Ovary (tissue), 9 donors: ENCODE results near the gene OPCML. TPM values are rescaled to one million over a fixed set of nuclear protein-coding genes. Genes with fewer than 3 reads are reported as not detected.

Source experiments
- DNase-seq, 5 donors: peaks; one replicate each; pipeline ENCODE4 v3.0.0-alpha.2; 2019 to 2020
- H3K27ac ChIP-seq, 2 donors: fragments of 200-600 bp; one replicate each; pipeline versions ENCODE4 v1.5.1 to v1.8.0; 2019 to 2022
- H3K27me3 ChIP-seq: fragments of 200-600 bp; one replicate; pipeline ENCODE4 v1.8.0; 2022
- H3K36me3 ChIP-seq: fragments of 200-600 bp; sonication (generic); one replicate; pipeline ENCODE4 v1.5.1; 2019
- H3K4me1 ChIP-seq: one replicate; pipeline ENCODE4 v1.8.1; 2013; ENCODE audit warnings: mild to moderate bottlenecking, moderate library complexity; ENCODE audit not compliant: insufficient read depth
- H3K4me3 ChIP-seq: fragments of 200-600 bp; sonication (generic); one replicate; pipeline ENCODE4 v1.5.1; 2017
- H3K9me3 ChIP-seq, 2 donors: fragments of 200-600 bp in 1 of 2; sonication (generic) in 1 of 2; one replicate each; pipeline versions ENCODE4 v1.5.1 to v1.8.1; 2013 to 2019; ENCODE audit warnings: mild to moderate bottlenecking in 1 of 2, moderate library complexity in 1 of 2
- CTCF ChIP-seq, 3 donors: fragments of 450-650 bp in 2 of 3; fragments of 200-600 bp in 1 of 3; IDR thresholded peaks; one replicate each; pipeline versions ENCODE4 v1.5.1 to v1.8.0; 2016 to 2022; ENCODE audit warnings: antibody characterized with exemption in 3 of 3, mild to moderate bottlenecking in 1 of 3
- EP300 ChIP-seq: sonication (generic); formaldehyde crosslinking; IDR thresholded peaks from one replicate; pipeline ENCODE4 v1.6.1; 2017; ENCODE audit warnings: antibody characterized with exemption
- POLR2A ChIP-seq: fragments of 450-650 bp; IDR thresholded peaks from one replicate; pipeline ENCODE4 v1.6.1; 2017; ENCODE audit warnings: antibody characterized with exemption, mild to moderate bottlenecking, moderate library complexity
- WGBS, 3 donors: extraction: QIAGEN DNeasy Blood & Tissue Kit in 1 of 3; methylation state at CpG; one replicate each; pipeline versions ENCODE4 v1.1.5 to v1.1.7; 2013 to 2017; 5-methylcytosine and 5-hydroxymethylcytosine counted together
- intact Hi-C, 4 donors: fragments of 100-400 bp; cut with DNase I; formaldehyde crosslinking; loops; one replicate each; pipeline versions ENCODE4 v1.11.0 to v1.15.1; 2022 to 2023
- polyA plus RNA-seq, 2 donors: library from polyadenylated mRNA; stranded (reverse); fragments of 200-250 nt in 1 of 2; fragments of 350-450 nt in 1 of 2; fragmentation: Illumina TruSeq in 1 of 2; extraction: RNeasy Lipid Tissue Mini Kit (QIAGEN cat#74804) in 1 of 2; gene quantifications; one replicate each; pipeline ENCODE4 v1.2.3, GENCODE V29; 2013 to 2014
- total RNA-seq, 7 donors: library from RNA; depleted of rRNA in 2 of 7; stranded (reverse); fragments of >200 nt in 2 of 7; fragmentation: NEBNext Ultra II Directional in 3 of 7; extraction: Animal tissue kit (Norgen Biotek cat#: 25700) in 3 of 7; gene quantifications; one replicate each; pipeline versions ENCODE4 v1.1.0 to v1.2.4, GENCODE V29; 2016 to 2023
- donor health status: DM: no; HTN: no; CAD: no; lungs with moderate emphysema.
- donor health status: DM: no; HTN: no; CAD: no.
- donor health status: Bipolar disorder and iron deficiency.
- donor health status: DM: yes; HTN: yes; CAD: no.
- donor health status: DM: no; HTN: no; CAD: no.
- donor health status: DM: yes; HTN: yes; CAD: no.

The OPCML gene
- total and polyA plus RNA-seq, 9 donors, result under 0.01 to 2.8 (median 0.32) TPM; not detected in 2

GRCh38 chr11:132541794-132542193 is 990.5 kb downstream of the OPCML start:
- Histone ChIP-seq H3K4me1 (no peaks in the 10 kb centered on the region), H3K9me3 (no peaks in the 10 kb centered on the region), H3K27me3 (no peaks in the 10 kb centered on the region), H3K36me3 (no peaks in the 10 kb centered on the region), H3K4me3 (no peak overlapping the region), H3K27ac (no peak overlapping the region)
- intact Hi-C loops, result no loop called here
- WGBS, 3 donors, result 92% methylated on average over 2 of the region's 2 CpGs
- DNase-seq, result no peak
- TF ChIP-seq EP300, result no peak
- no peak for TF ChIP-seq CTCF (IDR thresholded peaks at IDR 0.05)
- no peak for TF ChIP-seq POLR2A

GRCh38 chr11:132540581-132540980 is 991.7 kb downstream of the OPCML start:
- no peak for TF ChIP-seq CTCF (IDR thresholded peaks at IDR 0.05)
- no peak for TF ChIP-seq EP300
- no peak for TF ChIP-seq POLR2A
- Histone ChIP-seq H3K36me3 (no peaks in the 10 kb centered on the region), H3K4me1 (no peaks in the 10 kb centered on the region), H3K27me3 (no peaks in the 10 kb centered on the region), H3K9me3 (no peaks in the 10 kb centered on the region), H3K27ac (no peak overlapping the region), H3K4me3 (no peak overlapping the region)
- intact Hi-C loops, result no loop called here
- DNase-seq, result no peak
- WGBS, 3 donors, result 32 to 34% (median 33%) methylated on average over 2 of the region's 2 CpGs

- DNase-seq, result no peak
- Histone ChIP-seq H3K27ac (no peak overlapping the region), H3K27me3 (no peaks in the 10 kb centered on the region), H3K9me3 (no peaks in the 10 kb centered on the region), H3K36me3 (no peaks in the 10 kb centered on the region), H3K4me1 (no peaks in the 10 kb centered on the region), H3K4me3 (no peak overlapping the region)
- intact Hi-C loops, result no loop called here
- 90 to 93% (median 91%) methylated on average over 7 of the region's 7 CpGs for WGBS, 3 donors
- TF ChIP-seq CTCF (IDR thresholded peaks at IDR 0.05) (no peak), EP300 (no peak), POLR2A (no peak)
Observed at GRCh38 chr11:132539590-132540368, 992.5 kb downstream of the OPCML start.

- intact Hi-C loops, result no loop called here
Observed at GRCh38 chr11:132538642-132539041, 993.7 kb downstream of the OPCML start.

More at GRCh38 chr11:132538642-132539041, 993.7 kb downstream of the OPCML start:
- Histone ChIP-seq H3K4me3 (no peak overlapping the region), H3K27me3 (no peaks in the 10 kb centered on the region), H3K27ac (no peak overlapping the region), H3K36me3 (no peaks in the 10 kb centered on the region), H3K9me3 (no peaks in the 10 kb centered on the region), H3K4me1 (no peaks in the 10 kb centered on the region)
- no peak for DNase-seq
- no peak for TF ChIP-seq POLR2A
- TF ChIP-seq CTCF (IDR thresholded peaks at IDR 0.05), result no peak
- TF ChIP-seq EP300, result no peak
- 82 to 88% (median 83%) methylated on average over 3 of the region's 3 CpGs for WGBS, 3 donors
